NCI-H748 (cell line): Measurements from ENCODE around the gene PPARA.

Source experiments
- DNase-seq: peaks from one replicate; lab custom pipeline; 2025; ENCODE audit not compliant: unreplicated experiment; lab: John Stamatoyannopoulos, UW

The PPARA gene

GRCh38 chr22:46150034-46150654 lies at the start of gene PPARA:
Gene PPARA, plus strand, starts transcription at chr22:46150526. Its CDS starts 47,858 bp downstream, at chr22:46198384.
- DNase-seq, result peak; percentile 81

GRCh38 chr22:46102159-46102558 lies 48.2 kb upstream of the PPARA start:
- no peak for DNase-seq

- no peak for DNase-seq
Observed at GRCh38 chr22:46102752-46103151, 47.6 kb upstream of the PPARA start.

- DNase-seq, result no peak
Observed at GRCh38 chr22:46103181-46103580, 47.1 kb upstream of the PPARA start.

- DNase-seq, result no peak
Observed at GRCh38 chr22:46103664-46104063, 46.7 kb upstream of the PPARA start.

GRCh38 chr22:46104170-46104880 lies 46.0 kb upstream of the PPARA start:
- DNase-seq, result no peak

- DNase-seq, result no peak
Observed at GRCh38 chr22:46104881-46105493, 45.3 kb upstream of the PPARA start.

- DNase-seq, result no peak
Observed at GRCh38 chr22:46105494-46106278, 44.6 kb upstream of the PPARA start.

GRCh38 chr22:46106279-46107022 lies 43.9 kb upstream of the PPARA start:
- DNase-seq, result no peak

- DNase-seq, result no peak
Observed at GRCh38 chr22:46107089-46107664, 43.1 kb upstream of the PPARA start.

GRCh38 chr22:46107753-46108563 lies 42.4 kb upstream of the PPARA start:
- DNase-seq, result no peak

GRCh38 chr22:46108564-46109473 lies 41.5 kb upstream of the PPARA start:
- no peak for DNase-seq

- no peak for DNase-seq
Observed at GRCh38 chr22:46109474-46110003, 40.8 kb upstream of the PPARA start.

- DNase-seq, result no peak
Observed at GRCh38 chr22:46110215-46110614, 40.1 kb upstream of the PPARA start.

GRCh38 chr22:46111645-46112306 lies 38.5 kb upstream of the PPARA start:
- DNase-seq, result no peak

- no peak for DNase-seq
Observed at GRCh38 chr22:46112405-46112804, 37.9 kb upstream of the PPARA start.

GRCh38 chr22:46113110-46113909 lies 37.0 kb upstream of the PPARA start:
- no peak for DNase-seq
